Natural killer cell (primary cell): ENCODE results near the gene SRC. TPM values are rescaled to one million over a fixed set of nuclear protein-coding genes. Genes with fewer than 3 reads are reported as not detected.
"Not testable (repeated sequence)": the region's sequence is repeated elsewhere in the genome, so short reads cannot be mapped to it uniquely, and the experiment has no call there.

Experiments
- ATAC-seq, 3 donors: fragments of 150-1000 bp in 2 of 3; fragments of 200-7000 bp in 1 of 3; cut with Tn5 transposase; 1 replicate in 1 of 3; 2 replicates in 2 of 3; pipeline ENCODE4 v1.10.0; 2021; ENCODE audit warnings: mild to moderate bottlenecking in 2 of 3, moderate library complexity in 2 of 3
- DNase-seq, 2 donors: peaks; one replicate each; pipeline versions ENCODE4 v3.0.0 to v3.0.0-alpha.2; 2013 to 2021; ENCODE audit warnings: mixed read lengths in 1 of 2
- H3K27ac ChIP-seq: one replicate; pipeline ENCODE4 v1.5.1; 2013; ENCODE audit warnings: mild to moderate bottlenecking, low read length
- H3K27me3 ChIP-seq: one replicate; pipeline ENCODE4 v1.6.1; 2013; ENCODE audit warnings: low read length; ENCODE audit not compliant: control insufficient read depth, insufficient read depth
- H3K36me3 ChIP-seq: one replicate; pipeline ENCODE4 v1.6.1; 2013; ENCODE audit warnings: low read length; ENCODE audit not compliant: control insufficient read depth, insufficient read depth
- H3K4me1 ChIP-seq: one replicate; pipeline ENCODE4 v1.6.1; 2013; ENCODE audit warnings: low read length; ENCODE audit not compliant: control insufficient read depth, insufficient read depth
- H3K4me3 ChIP-seq: one replicate; pipeline ENCODE4 v1.5.1; 2013; ENCODE audit warnings: low read length
- H3K9me3 ChIP-seq: one replicate; pipeline ENCODE4 v1.6.1; 2013; ENCODE audit warnings: low read length; ENCODE audit not compliant: control insufficient read depth, insufficient read depth
- H3K27ac Mint-ChIP-seq, 2 donors: one replicate each; pipeline ENCODE4 v1.8.0; 2022; ENCODE audit warnings: mild to moderate bottlenecking in 2 of 2, mixed read lengths in 2 of 2, moderate library complexity in 1 of 2
- H3K27me3 Mint-ChIP-seq, 2 donors: one replicate each; pipeline ENCODE4 v1.8.0; 2022; ENCODE audit warnings: low read depth in 2 of 2, mixed read lengths in 2 of 2
- H3K36me3 Mint-ChIP-seq: one replicate; pipeline ENCODE4 v1.8.0; 2022; ENCODE audit warnings: mixed read lengths
- H3K4me1 Mint-ChIP-seq, 2 donors: one replicate each; pipeline ENCODE4 v1.8.0; 2022; ENCODE audit warnings: mixed read lengths in 2 of 2
- H3K4me3 Mint-ChIP-seq: one replicate; pipeline ENCODE4 v1.8.0; 2022; ENCODE audit warnings: mild to moderate bottlenecking, moderate library complexity, mixed read lengths
- H3K9me3 Mint-ChIP-seq, 2 donors: one replicate each; pipeline ENCODE4 v1.8.0; 2022; ENCODE audit warnings: mixed read lengths in 2 of 2
- WGBS: methylation state at CpG from one replicate; pipeline ENCODE4 v1.1.7; 2013; ENCODE audit warnings: missing lambda C conversion rate; ENCODE audit not compliant: insufficient coverage; 5-methylcytosine and 5-hydroxymethylcytosine counted together
- intact Hi-C: fragments of 100-400 bp; cut with micrococcal nuclease; formaldehyde crosslinking; loops from one replicate; pipeline ENCODE4 v1.14.2; 2022
- total RNA-seq, 4 donors: library from RNA; stranded (reverse); fragments of 120-200 nt in 1 of 4; gene quantifications; one replicate each; pipeline versions ENCODE4 v1.2.3 to v1.2.4, GENCODE V29; 2013 to 2022
- TF ChIP-seq, protein P1 (sequence below): fragments of 200-600 bp; IDR thresholded peaks from one replicate; pipeline ENCODE4 v1.8.0; 2022; ENCODE audit warnings: antibody characterized with exemption

SRC gene
- total RNA-seq, 3 donors from 2014 or later (not counting 1 experiment from before 2014, with no cell fraction given) = 2.3 to 15.6 (median 10.5) TPM

DNA sequence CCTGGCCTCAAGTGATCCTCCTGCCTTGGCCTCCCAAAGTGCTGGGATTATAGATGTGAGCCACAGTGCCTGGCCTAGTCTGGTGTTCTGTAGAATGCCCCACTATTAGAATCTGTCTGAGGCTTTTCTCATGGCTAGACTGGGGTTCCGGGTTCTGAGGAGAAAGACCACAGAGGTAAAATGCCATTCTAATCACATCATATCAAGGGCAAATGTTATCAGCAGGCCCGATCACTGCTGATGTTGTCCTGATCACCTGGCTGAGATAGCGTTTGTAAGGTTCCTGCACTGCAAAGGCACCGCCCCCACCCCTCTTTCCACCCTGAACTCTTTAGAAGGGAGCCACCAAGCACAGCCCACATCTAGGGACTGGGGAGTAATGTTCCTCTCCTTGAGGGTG is 6.7 kb upstream of the SRC start:
- Histone ChIP-seq H3K4me3 (no peak overlapping the region), H3K4me1 (peaks cover 39% of the 10 kb centered on the region), H3K36me3 (no peaks in the 10 kb centered on the region), H3K9me3 (no peaks in the 10 kb centered on the region), H3K27ac (no peak overlapping the region), H3K27me3 (no peaks in the 10 kb centered on the region)
- DNase-seq (no peak), ATAC-seq (no peak)
- no peak overlapping the region for H3K4me3 Mint-ChIP-seq
- no peak overlapping the region for H3K27ac Mint-ChIP-seq
- no peaks in the 10 kb centered on the region for H3K9me3 Mint-ChIP-seq
- H3K4me1 Mint-ChIP-seq = peaks cover 11 to 27% of the 10 kb centered on the region in 2 donors
- 85% methylated on average over 3 of the region's 4 CpGs for WGBS
- intact Hi-C loops = no loop called here
- TF ChIP-seq, protein P1, sequence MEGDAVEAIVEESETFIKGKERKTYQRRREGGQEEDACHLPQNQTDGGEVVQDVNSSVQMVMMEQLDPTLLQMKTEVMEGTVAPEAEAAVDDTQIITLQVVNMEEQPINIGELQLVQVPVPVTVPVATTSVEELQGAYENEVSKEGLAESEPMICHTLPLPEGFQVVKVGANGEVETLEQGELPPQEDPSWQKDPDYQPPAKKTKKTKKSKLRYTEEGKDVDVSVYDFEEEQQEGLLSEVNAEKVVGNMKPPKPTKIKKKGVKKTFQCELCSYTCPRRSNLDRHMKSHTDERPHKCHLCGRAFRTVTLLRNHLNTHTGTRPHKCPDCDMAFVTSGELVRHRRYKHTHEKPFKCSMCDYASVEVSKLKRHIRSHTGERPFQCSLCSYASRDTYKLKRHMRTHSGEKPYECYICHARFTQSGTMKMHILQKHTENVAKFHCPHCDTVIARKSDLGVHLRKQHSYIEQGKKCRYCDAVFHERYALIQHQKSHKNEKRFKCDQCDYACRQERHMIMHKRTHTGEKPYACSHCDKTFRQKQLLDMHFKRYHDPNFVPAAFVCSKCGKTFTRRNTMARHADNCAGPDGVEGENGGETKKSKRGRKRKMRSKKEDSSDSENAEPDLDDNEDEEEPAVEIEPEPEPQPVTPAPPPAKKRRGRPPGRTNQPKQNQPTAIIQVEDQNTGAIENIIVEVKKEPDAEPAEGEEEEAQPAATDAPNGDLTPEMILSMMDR = no peak
- no peaks in the 10 kb centered on the region for H3K27me3 Mint-ChIP-seq
- H3K36me3 Mint-ChIP-seq = no peaks in the 10 kb centered on the region

GRCh38 chr20:37339764-37340109 is 6.2 kb upstream of the SRC start:
- DNase-seq, H3K4me3 ChIP-seq, H3K27ac Mint-ChIP-seq, H3K36me3 ChIP-seq, H3K27ac ChIP-seq, H3K36me3 Mint-ChIP-seq, H3K4me3 Mint-ChIP-seq, H3K27me3 ChIP-seq, ATAC-seq, H3K9me3 ChIP-seq, H3K9me3 Mint-ChIP-seq, intact Hi-C loops, H3K27me3 Mint-ChIP-seq: not testable (repeated sequence)
- peaks cover 11 to 32% of the 10 kb centered on the region in 2 donors for H3K4me1 Mint-ChIP-seq
- H3K4me1 ChIP-seq = peaks cover 44% of the 10 kb centered on the region
- 100% methylated on average over 7 of the region's 7 CpGs for WGBS

DNA sequence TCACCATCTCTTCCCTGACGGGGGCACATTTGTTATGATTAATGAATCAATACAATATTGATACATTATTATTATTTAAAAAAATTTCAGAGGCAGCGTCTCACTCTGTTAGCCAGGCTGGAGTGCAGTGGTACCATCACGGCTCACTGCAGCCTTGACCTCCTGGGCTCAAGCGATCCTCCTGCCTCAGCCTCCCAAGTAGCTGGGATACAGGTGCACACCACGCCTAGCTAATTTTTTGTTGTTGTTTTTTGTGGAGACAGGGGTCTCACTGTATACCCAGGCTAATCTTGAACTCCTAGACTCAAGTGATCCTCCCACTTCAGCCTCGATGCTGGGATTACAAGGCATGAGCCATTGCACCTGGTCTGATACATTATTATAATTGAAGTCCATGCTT is 4.9 kb upstream of the SRC start:
- no peak overlapping the region for H3K27ac ChIP-seq
- H3K4me1 ChIP-seq = peaks cover 44% of the 10 kb centered on the region
- H3K4me3 Mint-ChIP-seq = no peak overlapping the region
- H3K36me3 Mint-ChIP-seq = no peaks in the 10 kb centered on the region
- no peaks in the 10 kb centered on the region for H3K36me3 ChIP-seq
- peaks cover 8 to 28% of the 10 kb centered on the region in 2 donors for H3K4me1 Mint-ChIP-seq
- no peaks in the 10 kb centered on the region for H3K9me3 Mint-ChIP-seq
- intact Hi-C loops = no loop called here
- DNase-seq (no peak), ATAC-seq (no peak)
- 95% methylated on average over 5 of the region's 6 CpGs for WGBS
- H3K27me3 Mint-ChIP-seq = no peaks in the 10 kb centered on the region
- H3K27ac Mint-ChIP-seq = peak overlapping the region in 1 of 2 donors; percentile 36
- TF ChIP-seq, protein P1 = no peak
- H3K4me3 ChIP-seq = no peak overlapping the region
- H3K27me3 ChIP-seq = no peaks in the 10 kb centered on the region
- no peaks in the 10 kb centered on the region for H3K9me3 ChIP-seq

GRCh38 chr20:37341632-37342031 is 4.3 kb upstream of the SRC start:
- DNase-seq = no peak
- H3K4me1 ChIP-seq = peaks cover 39% of the 10 kb centered on the region
- no peak overlapping the region for H3K27ac ChIP-seq
- peaks cover 5 to 23% of the 10 kb centered on the region in 2 donors for H3K4me1 Mint-ChIP-seq
- H3K9me3 Mint-ChIP-seq = no peaks in the 10 kb centered on the region
- no peak overlapping the region for H3K4me3 ChIP-seq
- no peaks in the 10 kb centered on the region for H3K27me3 Mint-ChIP-seq
- no peak for ATAC-seq
- H3K36me3 Mint-ChIP-seq = no peaks in the 10 kb centered on the region
- no peaks in the 10 kb centered on the region for H3K36me3 ChIP-seq
- H3K4me3 Mint-ChIP-seq = no peak overlapping the region
- H3K9me3 ChIP-seq = no peaks in the 10 kb centered on the region
- no peaks in the 10 kb centered on the region for H3K27me3 ChIP-seq
- WGBS = 94% methylated on average over 11 of the region's 11 CpGs
- peak overlapping the region in 1 of 2 donors; percentile 36 for H3K27ac Mint-ChIP-seq
- intact Hi-C loops = no loop called here
- TF ChIP-seq, protein P1 = no peak
